HG03432 (cell line): ENCODE results near the gene ADRA2A.

Source experiments
- ATAC-seq: cut with Tn5 transposase; IDR thresholded peaks from one replicate; pipeline ENCODE4 v1.9.1; 2021; ENCODE audit warnings: mild to moderate bottlenecking, moderate library complexity; ENCODE audit not compliant: unreplicated experiment

Gene ADRA2A

DNA sequence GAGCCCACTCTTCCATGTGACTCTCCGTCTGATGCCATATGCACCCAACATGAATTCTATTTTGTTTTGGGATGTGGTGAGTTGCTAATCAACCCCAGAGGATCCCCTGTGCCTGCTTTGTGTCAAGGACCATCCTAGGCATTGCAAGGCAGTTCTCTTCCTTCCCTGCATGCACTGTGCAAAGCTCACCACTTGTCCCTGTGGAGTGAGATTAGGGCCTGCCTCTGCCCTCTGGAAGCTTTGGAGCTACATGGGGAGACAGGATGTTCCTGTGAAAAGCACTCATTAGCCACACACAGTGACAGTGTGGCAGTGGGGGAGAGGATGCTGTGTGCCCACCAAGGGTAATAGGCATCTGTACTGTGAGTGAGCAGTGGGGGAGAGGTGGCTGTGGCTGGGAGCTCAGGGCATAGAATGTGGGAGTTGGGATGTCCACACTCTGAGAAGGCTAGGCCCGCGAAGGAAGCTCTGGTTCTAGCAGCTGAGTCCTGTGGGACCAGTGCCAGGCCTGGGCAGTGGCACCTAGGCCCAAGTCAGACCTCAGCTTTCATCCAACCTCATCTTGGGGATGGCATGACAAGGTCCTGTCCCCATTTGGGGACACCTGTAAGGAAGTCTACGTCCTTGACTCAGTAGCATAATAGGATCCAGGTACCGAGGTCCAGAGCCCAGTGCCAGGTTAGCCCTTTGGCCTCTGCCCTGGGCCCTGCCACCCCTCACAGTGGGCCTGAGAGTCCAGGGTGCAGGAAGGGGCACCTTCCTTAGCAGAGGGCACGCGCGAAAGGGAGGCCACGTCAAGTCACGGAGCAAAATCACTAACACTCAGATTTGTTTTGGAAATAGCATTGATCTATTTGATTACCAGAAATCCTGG lies 6.6 kb downstream of the ADRA2A start:
- ATAC-seq = no peak

DNA sequence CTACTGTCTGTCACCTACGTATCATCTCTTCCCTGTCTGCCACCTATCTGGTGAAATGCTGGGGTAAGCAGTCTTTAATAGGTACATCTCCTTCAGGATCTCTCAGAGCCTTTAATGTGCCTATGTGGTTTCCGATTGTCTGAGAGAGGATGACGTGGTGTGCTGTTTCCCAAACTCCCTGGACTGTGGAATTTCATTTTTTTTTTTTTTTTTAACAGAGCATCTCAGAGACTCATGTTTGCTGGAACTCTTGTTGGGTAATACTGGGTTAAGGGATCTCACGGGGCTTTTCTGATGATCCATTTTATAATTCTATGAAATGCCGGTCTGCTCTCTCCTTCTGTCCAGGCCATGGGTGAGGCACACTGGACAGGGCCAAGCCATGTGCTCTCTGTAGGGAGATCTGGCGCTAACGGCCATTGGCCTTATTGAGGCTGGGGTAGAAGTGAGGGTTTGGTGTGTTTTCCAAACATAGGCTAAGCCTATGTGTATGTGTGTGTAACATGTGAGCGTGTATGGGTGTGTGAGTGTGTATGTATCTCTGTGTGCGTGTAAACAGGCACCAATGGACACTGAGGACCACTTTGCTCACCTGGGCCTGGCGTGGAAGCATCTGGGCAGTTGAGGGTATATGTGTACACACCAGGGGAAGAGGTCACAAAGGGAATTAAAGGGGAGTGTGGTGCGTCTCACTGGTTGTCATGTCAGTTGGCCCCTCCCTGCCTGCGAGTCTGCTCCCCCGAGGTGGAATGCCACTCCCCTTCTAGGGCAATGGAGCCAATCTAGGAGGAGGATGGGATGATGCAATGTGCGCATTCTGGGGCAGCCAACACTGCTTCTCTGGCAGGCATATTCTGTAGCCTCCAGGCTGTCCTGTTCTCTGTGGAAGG lies 7.8 kb downstream of the ADRA2A start:
- no peak for ATAC-seq

DNA sequence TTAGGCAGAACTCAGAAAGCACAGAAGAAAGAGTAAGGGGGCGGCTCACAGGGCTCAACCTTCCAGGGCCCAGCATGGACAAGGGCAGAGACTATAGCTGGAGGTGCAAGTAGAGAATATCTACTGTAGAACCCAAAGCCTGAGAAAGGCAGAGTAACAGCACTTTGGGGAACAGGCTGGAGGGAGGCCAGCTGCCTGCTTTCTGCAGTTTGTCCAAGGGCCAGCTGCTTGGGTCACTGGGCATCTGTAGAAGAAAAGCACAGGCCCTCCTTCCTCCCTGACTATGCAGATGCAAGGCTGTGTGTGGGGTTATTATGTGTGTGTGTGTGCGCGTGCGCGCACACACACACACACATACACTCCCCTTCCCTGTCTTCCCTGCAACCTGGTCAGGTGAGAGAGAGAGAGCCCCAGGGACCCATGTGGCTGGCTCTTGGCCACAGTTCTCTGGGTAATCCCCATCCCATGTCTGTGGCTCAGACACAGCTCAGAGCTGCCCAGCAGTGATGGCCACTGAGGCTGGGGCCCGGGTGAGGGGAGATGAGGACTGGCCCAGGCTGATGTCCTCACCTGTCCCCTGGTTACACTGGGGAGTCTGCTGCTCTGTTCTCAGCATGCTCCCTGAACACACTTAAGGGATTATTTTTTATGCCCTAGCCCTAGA lies 9.0 kb downstream of the ADRA2A start:
- ATAC-seq = no peak

DNA sequence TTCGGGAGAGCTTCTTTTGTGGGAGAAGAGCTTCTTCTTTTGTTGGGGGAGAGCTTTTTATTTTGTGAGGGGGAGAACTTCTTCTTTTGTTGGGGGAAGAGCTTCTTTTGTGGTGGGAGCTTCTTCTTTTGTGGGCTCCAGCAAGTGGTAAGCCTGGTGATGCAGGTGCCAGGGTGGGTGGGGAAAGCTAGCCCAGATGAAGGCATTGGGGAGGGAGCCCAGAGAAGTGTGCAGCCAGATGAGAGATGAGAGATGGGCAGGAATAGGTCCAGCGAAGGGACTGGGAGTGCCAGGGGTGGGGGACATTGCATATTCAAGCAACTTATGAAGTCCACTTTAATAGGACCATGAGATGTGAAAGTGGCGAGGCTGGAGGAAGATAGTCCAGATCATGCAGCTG lies 9.7 kb downstream of the ADRA2A start:
- no peak for ATAC-seq

DNA sequence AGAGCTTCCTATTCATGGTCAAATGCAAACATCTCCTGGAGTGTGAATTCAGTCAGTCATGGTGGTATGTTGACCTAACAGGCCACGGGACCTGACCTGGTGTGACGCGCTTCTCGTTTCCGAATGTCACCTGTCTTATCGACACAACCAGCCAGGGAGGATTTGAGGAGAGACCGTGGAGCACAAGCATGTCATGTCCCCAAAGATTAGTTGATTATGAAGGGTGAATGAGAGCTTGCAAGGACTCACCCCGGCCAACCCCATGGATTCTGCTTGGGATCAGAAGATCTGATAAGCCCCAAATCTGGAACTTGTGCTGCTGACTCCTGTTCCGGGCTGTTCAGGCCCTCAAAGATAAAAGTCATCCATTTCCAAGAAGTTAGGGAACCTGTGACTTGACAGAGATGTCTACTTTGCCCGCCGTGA lies 10.5 kb downstream of the ADRA2A start:
- no peak for ATAC-seq

DNA sequence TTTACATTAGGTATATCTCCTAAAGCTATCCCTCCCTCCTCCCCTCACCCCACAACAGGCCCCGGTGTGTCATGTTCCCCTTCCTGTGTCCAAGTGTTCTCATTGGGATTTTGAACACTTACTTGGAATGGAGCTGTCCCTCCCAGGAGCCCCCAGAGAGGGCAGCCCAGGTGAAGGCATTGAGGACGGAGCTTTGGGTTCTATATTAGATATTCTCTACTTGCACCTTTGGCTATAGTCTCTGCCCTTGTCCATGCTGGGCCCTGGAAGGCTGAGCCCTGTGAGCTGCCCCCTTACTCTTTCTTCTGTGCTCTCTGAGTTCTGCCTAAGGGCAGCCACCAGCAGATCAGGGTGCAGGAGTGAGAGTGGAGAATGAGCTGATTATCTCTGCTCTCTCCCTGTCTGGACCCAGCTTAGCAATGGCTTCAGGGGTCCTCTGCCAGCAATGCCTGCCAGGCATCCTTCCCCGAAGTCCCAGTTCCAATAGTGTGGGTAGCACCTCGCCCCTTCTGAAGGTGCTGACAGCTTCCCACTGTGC lies 11.2 kb downstream of the ADRA2A start:
- ATAC-seq = no peak

DNA sequence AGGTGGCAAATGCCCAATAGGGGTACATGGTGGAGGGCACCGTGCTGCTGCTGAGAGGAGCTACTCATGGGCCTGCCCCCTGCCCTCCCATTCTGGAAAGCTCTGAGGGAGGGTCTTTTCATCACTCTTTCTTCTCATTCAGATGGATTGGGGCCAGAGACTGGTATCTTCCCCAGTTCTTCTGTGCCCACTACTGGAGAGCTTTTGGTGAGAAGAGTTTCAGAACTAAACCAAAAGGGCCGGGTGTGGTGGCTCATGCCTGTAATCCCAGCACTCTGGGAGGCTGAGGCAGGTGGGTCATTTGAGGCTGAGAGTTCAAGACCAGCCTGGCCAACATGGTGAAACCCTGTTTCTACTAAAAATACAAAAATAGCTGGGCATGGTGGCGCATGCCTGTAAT lies 12.5 kb downstream of the ADRA2A start:
- no peak for ATAC-seq

DNA sequence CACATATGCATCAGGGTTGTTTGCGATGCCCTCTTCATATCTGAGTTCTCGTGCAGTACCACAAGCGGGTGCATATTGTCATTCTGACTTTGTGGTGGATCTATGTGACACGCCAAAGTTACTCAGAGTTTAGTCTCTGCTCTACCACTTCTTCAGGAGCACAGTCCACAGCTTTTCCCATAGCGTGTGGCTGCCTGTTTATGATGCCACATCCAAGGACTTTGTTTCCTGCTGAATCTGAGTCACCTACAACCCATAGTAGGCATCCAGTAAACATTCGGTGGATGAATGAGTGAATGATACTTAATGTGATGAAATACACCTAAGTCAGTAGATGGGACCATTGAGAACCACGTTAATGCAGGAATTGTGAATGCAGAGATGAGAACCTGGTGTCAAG lies 15.0 kb downstream of the ADRA2A start:
- no peak for ATAC-seq

DNA sequence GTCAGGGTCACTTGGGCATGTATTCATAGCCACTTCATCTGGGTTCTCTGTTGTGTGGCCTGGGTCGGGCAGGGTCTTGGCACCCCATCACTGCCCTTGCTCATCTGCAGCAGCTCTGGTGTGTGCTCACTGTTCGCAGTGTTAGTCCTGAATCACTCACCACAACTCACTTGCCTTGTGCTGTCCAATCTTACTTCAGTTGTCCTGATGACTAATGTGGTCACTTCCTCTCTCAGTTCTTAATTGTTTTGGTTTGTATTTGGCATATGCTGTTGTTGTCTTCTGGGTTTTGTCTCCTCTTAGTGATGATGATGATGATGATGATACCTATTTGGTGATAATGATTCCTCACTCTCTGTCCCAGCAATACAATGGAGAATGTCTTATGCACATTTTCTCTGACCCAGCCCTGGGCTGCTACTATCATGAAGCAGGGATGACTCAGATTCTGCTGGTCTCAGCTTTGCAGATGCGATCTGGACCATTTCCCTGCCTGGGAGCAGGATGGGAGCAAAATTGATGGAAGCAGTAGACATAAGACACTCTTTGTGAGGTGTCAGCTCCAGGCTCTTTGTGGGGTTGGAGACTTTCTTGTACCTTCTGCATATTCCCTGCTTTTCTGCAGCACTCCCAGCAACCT lies 17.0 kb downstream of the ADRA2A start:
- no peak for ATAC-seq

DNA sequence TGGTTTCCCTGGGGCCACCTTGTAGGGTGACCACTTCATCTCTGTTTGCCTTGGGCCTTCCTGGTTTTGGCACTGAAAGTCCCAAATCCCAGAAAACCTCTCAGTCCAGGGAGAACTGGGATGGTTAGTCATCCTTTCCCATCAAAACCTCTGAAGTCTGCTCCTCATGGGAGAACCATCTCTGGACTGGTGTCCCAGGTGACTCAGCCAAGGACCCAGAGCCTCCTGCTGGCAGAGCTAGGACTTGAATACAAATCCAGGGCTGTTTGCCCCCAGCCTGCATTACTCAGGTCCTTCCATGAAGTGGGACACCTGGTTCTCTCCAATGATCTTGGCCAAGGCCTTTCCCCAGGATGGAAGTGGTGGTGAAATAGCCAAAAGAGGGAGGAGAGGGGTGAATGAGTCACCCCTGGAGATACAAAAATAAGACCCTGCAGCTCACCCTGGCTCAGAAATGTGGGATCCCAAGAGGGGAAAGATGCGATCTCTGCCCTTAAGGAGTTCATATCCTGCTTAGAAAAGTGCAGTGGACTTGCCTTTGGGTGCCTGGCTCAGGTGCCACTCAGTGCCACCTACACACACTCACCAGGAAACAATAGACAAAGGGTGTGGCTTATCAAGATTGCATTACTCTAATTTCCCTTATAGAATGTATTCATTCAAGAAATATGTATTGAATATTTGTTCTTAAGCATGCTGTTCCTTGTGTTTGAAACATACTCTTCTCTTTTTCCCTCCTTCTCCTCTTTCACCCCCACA lies 22.0 kb downstream of the ADRA2A start:
- ATAC-seq = no peak

DNA sequence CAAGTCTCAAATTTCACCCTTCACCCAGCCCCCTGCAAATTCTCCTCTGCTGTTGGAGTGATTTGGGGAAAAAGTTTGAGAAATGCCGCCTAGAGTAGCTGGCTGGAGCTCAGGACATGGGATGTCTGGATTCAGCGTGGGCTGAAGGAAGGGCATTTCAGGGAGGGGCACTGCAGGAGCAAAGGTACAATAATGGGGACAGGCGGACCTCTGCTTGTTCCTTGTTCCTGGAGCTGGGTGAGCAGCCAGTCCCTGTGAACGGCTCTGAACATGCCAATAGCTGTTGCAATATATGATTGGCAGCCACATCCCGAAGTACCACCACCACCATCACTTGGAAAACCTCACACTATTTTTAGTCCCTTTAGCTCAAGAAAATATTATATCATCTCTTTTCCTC lies 23.4 kb downstream of the ADRA2A start:
- no peak for ATAC-seq

DNA sequence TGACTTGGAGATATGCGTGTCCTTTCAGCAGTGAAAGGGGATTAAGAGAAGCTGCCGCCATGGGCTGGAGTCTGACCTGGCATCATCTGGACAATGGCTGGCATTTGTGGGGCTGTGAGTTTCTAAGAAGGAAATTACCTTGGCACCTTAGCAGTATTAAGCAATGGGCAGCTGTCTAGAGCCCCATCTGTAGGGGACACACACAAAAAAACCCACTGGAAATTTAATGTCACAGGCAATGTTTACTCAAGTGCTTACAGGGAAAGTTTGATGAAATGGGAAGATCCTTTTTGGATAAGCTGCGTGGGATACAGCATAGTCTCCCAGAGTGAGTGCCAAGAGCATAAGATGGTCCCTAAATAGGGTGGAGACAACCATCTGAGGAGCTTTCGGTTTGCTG lies 25.0 kb downstream of the ADRA2A start:
- ATAC-seq = no peak

DNA sequence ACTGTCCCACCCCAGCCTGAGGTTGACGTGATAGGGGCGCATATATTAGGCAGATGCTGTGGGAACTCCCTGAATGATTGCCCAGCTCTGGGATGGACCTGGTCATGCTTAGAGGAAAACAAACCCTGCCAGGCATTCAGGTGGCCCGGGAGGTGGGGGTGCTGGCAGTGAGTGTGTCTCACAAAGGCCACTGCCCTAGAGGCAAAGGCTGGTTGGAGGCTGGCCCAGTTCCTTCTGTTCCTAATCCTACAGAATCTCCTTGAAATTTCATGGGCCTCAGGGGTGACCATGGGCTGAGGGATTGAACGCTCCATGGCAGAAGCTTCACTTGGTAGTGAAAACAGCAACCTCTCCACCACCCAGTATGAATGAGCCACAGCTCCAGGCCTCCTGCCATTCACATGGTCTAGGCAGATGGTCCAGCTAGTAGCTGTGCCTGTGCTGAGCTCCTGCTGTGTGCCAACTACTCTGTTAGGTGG lies 25.6 kb downstream of the ADRA2A start:
- no peak for ATAC-seq

DNA sequence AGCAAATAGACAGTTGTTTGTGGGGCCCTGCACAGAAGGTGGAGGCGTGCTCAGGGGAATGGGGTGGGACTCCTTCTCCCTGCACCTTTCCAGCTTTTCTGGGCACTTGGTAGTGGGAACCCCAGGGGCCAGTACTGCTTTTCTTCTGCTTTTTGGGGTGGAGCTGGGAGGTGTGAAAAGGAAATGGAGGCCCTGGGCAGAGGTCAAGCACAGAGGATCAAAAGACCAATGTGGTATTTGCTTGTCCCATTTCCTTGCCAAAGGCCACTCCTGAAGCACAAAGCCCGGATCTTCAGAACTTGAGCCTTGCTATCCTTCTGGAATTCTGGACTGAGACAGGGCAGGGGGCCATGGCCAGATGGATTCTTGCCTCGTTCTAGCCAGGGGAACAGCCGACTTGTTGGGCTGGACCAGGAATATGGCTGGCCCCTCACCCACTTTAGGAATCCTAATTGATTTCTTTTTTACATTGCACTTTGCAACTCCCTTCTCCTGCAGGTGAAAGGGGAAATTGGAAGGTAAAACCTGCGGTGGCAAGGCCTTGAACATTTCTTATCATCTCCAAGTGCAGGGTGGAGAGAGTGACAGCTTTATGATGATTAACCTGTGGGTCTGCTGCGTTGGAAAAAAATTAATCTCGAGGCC lies 26.5 kb downstream of the ADRA2A start:
- no peak for ATAC-seq

DNA sequence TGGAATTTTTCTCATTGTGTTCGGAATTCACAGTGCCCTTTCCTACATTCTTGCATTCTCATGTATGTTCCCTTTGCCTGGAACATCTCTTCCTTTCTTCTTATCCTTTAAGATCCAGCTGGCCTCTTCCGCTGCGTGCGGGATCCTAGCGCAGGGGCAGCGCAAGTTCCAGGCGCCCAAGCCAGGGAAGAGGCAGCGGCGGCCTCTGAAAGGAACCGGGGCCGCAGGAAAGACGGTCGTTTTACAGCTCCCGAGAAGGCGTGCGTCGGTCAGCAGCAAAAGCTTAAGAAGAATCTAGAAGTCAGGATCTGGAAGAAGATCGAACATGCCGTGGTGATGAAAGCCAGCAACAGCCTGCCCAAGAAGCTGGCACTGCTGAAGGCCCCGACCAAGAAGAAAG lies 28.0 kb downstream of the ADRA2A start:
- no peak for ATAC-seq

DNA sequence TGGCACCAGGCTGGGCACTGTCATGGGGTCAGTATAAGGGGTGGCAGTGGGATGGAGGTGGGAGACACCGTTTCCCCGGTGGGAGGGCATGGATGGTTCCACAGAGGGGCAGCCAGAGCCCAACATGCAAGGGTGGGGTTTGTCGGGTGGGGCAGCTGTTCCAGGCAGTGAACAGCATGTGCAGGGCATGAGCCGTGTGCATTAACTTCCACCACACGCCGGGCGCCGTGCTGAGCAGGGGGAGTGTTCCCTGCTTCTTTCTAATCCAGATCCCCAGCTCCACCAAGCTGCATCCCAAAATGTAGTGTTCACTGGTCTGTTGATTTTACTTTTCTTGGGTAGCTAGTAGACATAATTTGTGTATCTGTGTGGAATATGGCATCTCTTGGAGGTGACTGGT lies 29.3 kb downstream of the ADRA2A start:
- ATAC-seq = no peak

DNA sequence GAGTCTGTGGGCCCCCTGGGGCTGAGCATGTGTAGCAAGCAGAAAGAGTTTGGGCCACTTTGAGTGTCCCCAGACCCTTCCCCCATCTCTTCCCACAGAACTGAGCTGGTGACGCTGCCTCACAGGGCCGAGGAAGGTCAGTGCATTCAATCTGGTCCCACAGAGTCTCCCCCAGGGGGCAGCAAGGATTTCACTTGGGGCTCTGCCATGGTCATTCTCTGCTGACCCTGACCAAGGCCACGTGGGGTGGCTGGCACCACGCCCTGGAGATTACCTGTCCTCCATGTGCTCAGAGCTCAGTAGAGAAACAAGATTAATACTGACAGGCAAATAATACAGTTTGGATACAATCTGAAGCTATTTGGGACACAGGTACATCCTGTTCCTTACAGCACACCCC lies 30.2 kb downstream of the ADRA2A start:
- ATAC-seq = no peak

DNA sequence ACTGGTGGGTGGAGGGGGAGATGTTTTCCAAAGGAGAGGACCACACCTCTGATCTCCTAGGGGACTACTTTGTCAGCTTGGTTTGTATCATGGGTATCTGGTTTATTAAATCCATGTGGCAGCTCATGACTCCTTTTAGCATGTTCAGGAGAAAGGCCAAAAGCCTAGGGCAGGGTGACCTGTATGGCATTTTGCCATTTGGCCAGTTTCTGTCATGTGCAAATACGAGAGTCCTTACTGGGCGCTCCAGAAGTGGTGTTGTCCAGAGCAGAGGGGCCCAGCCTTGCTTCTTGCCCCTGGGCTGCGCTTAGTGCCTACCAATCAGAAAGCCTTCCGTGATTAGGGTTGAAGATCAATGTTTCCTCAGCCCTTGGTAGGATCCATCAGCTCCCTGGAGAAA lies 31.0 kb downstream of the ADRA2A start:
- ATAC-seq = no peak

DNA sequence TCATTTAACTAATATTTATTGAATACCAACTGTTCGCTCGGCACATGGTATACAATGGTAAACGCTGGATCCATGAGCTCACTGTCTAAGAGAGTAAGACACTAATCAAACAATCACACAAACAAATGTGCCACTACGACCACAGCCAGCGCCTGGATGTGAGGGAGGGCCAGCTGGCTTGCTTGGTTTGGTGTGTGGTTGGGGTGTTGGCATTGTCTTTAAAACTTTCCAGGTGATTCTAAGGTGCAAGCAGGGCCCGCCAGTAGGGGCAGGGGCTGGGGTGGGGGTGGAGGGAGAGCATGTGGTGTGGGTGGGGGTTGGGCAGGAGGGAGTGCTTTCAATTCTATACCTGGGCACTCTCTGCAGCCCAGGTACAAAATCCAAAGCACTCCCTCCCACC lies 31.6 kb downstream of the ADRA2A start:
- no peak for ATAC-seq
